Endothelial cell of umbilical vein (primary cell): Measurements from ENCODE around the gene CRYGS. TPM values are rescaled to one million over a fixed set of nuclear protein-coding genes. Genes with fewer than 3 reads are reported as not detected.
"Not testable (repeated sequence)": the region's sequence is repeated elsewhere in the genome, so short reads cannot be mapped to it uniquely, and the experiment has no call there.

Source experiments
- BruUV-seq: library from RNA; stranded (reverse); fragments of 400-500 nt; replicated peaks from 2 replicates; lab custom pipeline; 2021; lab: Mats Ljungman, UMichigan
- CTCF ChIA-PET: fragments of 300-600, 350-600 bp; sonication (Branson Sonifier 250); formaldehyde crosslinking; loops from one replicate; lab custom pipeline; 2021; ENCODE audit warnings: antibody characterized with exemption, inconsistent platforms; lab: Charles Lee
- POLR2A ChIA-PET: fragments of 300-600, 350-600 bp; sonication (Branson Sonifier 250); formaldehyde crosslinking; loops from one replicate; lab custom pipeline; 2021; ENCODE audit warnings: antibody characterized with exemption, inconsistent platforms; lab: Charles Lee
- DNase-seq: peaks from one replicate; pipeline ENCODE4 v3.0.0-alpha.2; 2011; ENCODE audit warnings: low read depth, low spot score
- FAIRE-seq: peaks from 2 replicates; lab custom pipeline; 2011; peaks lifted over from hg19 to GRCh38; lab: Jason Lieb, UNC
- H2AFZ ChIP-seq: 2 replicates; pipeline ENCODE4 v1.6.0; 2012; ENCODE audit warnings: low read depth, low read length, control low read depth, inconsistent platforms
- H3K27ac ChIP-seq: 2 replicates; pipeline ENCODE4 v1.5.1; 2011; ENCODE audit warnings: low read depth, mild to moderate bottlenecking, control low read depth, low read length, moderate library complexity; ENCODE audit not compliant: insufficient read depth
- H3K27me3 ChIP-seq, 2 experiments: 2 replicates each; pipeline versions ENCODE4 v1.6.0 to v1.6.1; 2011; ENCODE audit warnings: low read length in 2 of 2, mixed read lengths in 1 of 2; ENCODE audit not compliant: control insufficient read depth in 2 of 2, insufficient read depth in 2 of 2
- H3K36me3 ChIP-seq, 2 experiments: 2 replicates in 1 of 2; 3 replicates in 1 of 2; pipeline ENCODE4 v1.5.1; 2011; ENCODE audit warnings: low read length in 2 of 2, mild to moderate bottlenecking in 1 of 2, moderate library complexity in 1 of 2; ENCODE audit not compliant: control insufficient read depth in 2 of 2, insufficient read depth in 2 of 2; ENCODE audit errors: extremely low read depth in 1 of 2
- H3K4me1 ChIP-seq: 3 replicates; pipeline ENCODE4 v1.5.1; 2011; ENCODE audit warnings: mild to moderate bottlenecking, low read length; ENCODE audit not compliant: control insufficient read depth, insufficient read depth; ENCODE audit errors: extremely low read depth
- H3K4me2 ChIP-seq: 2 replicates; pipeline ENCODE4 v1.6.1; 2011; ENCODE audit warnings: low read length, control low read depth, mixed read lengths; ENCODE audit not compliant: insufficient read depth
- H3K4me3 ChIP-seq, 3 experiments: fragments of 200-600 bp in 1 of 3; sonication (generic), shearing (Covaris generic) in 1 of 3; replicated peaks in 1 of 3; 2 replicates each; pipeline ENCODE4 v1.5.1; 2011 to 2016; ENCODE audit warnings: control low read depth in 3 of 3, low read length in 3 of 3, mild to moderate bottlenecking in 2 of 3, inconsistent platforms in 1 of 3, low read depth in 1 of 3, moderate library complexity in 1 of 3; ENCODE audit not compliant: insufficient read depth in 1 of 3
- H3K79me2 ChIP-seq: 2 replicates; pipeline ENCODE4 v1.6.0; 2012; ENCODE audit warnings: low read length, inconsistent platforms; ENCODE audit not compliant: control insufficient read depth, insufficient read depth
- H3K9ac ChIP-seq: replicated peaks from 2 replicates; pipeline ENCODE3; 2011; ENCODE audit warnings: low read length, control low read depth; ENCODE audit not compliant: insufficient read depth; ENCODE audit errors: extremely low read depth
- H3K9me1 ChIP-seq: replicated peaks from 3 replicates; pipeline ENCODE4 v1.6.0; 2011; ENCODE audit warnings: mild to moderate bottlenecking, low read length; ENCODE audit not compliant: control insufficient read depth, insufficient read depth; ENCODE audit errors: extremely low read depth
- H3K9me3 ChIP-seq: replicated peaks from 2 replicates; pipeline ENCODE4 v1.5.1; 2012; ENCODE audit warnings: low read length, inconsistent platforms; ENCODE audit not compliant: control insufficient read depth, insufficient read depth
- H4K20me1 ChIP-seq: replicated peaks from 2 replicates; pipeline ENCODE3; 2011; ENCODE audit warnings: mild to moderate bottlenecking, low read length; ENCODE audit not compliant: control insufficient read depth, insufficient read depth; ENCODE audit errors: extremely low read depth
- CTCF ChIP-seq, 2 donors: IDR thresholded peaks; 1 replicate in 1 of 2; 2 replicates in 1 of 2; pipeline ENCODE4 v1.5.1; 2011; ENCODE audit warnings: low read length in 2 of 2, mild to moderate bottlenecking in 2 of 2, moderate library complexity in 2 of 2, control low read depth in 1 of 2, inconsistent platforms in 1 of 2, low read depth in 1 of 2; ENCODE audit not compliant: insufficient read depth in 1 of 2; ENCODE audit errors: extremely low read depth in 1 of 2
- EZH2 ChIP-seq: IDR thresholded peaks from 2 replicates; pipeline ENCODE4 v1.6.1; 2012; ENCODE audit warnings: borderline replicate concordance, low read depth, mild to moderate bottlenecking, moderate library complexity, low read length, inconsistent platforms; ENCODE audit not compliant: severe bottlenecking
- FOS ChIP-seq: IDR thresholded peaks from 2 replicates; pipeline ENCODE4 v1.6.1; 2011; ENCODE audit warnings: mild to moderate bottlenecking, low read length, moderate library complexity, borderline replicate concordance; ENCODE audit not compliant: insufficient read depth
- GATA2 ChIP-seq: IDR thresholded peaks from 2 replicates; pipeline ENCODE4 v1.7.0; 2011; ENCODE audit warnings: low read depth, mild to moderate bottlenecking, moderate library complexity, mixed read lengths, low read length; ENCODE audit not compliant: insufficient read length, insufficient read depth
- JUN ChIP-seq: IDR thresholded peaks from 2 replicates; pipeline ENCODE4 v1.6.1; 2011; ENCODE audit warnings: borderline replicate concordance, low read depth; ENCODE audit not compliant: insufficient read length, insufficient read depth
- MAX ChIP-seq: IDR thresholded peaks from 2 replicates; pipeline ENCODE4 v1.6.1; 2011; ENCODE audit not compliant: insufficient read depth, insufficient read length
- MYC ChIP-seq: IDR thresholded peaks from one replicate; pipeline ENCODE4 v1.6.1; 2011; ENCODE audit warnings: mild to moderate bottlenecking, low read depth, low read length
- POLR2A ChIP-seq: IDR thresholded peaks from 2 replicates; pipeline ENCODE4 v1.6.1; 2012; ENCODE audit warnings: low read depth, mild to moderate bottlenecking, control low read depth, low read length
- POLR2AphosphoS5 ChIP-seq: IDR thresholded peaks from 2 replicates; pipeline ENCODE4 v1.6.1; 2012; ENCODE audit warnings: low read depth, mild to moderate bottlenecking, control low read depth, low read length, moderate library complexity; ENCODE audit not compliant: insufficient read depth
- dilution Hi-C: fragments of 300-500 bp; cut with MboI; formaldehyde crosslinking; loops from one replicate; pipeline ENCODE4 v1.15.0; 2019; ENCODE audit warnings: low sequenced_read_pairs; ENCODE audit not compliant: extremely low pct_ligation_motif_present
- intact Hi-C: fragments of 100-400 bp; cut with micrococcal nuclease; formaldehyde crosslinking; loops from one replicate; pipeline ENCODE4 v1.10.0; 2022
- polyA plus RNA-seq, 4 experiments: library from polyadenylated mRNA; depleted of rRNA in 3 of 4; stranded (reverse) in 3 of 4; unstranded in 1 of 4; fragments of >200 nt; gene quantifications; 2 replicates each; pipeline versions ENCODE4 v1.2.1 to v1.2.3, GENCODE V29; 2011 to 2012; ENCODE audit warnings: missing spikeins in 1 of 4
- total RNA-seq: library from RNA; stranded (reverse); gene quantifications from 2 replicates; pipeline ENCODE4 v1.2.3, GENCODE V29; 2021

CRYGS gene
- total and polyA plus RNA-seq, 2 donors (not counting 3 experiments of a cell fraction or from before 2014, with no cell fraction given), result 5.0 TPM

GRCh38 chr3:186531694-186532093 lies 12.5 kb downstream of the CRYGS start:
- H3K4me3 ChIP-seq, POLR2A ChIA-PET, H4K20me1 ChIP-seq, dilution Hi-C loops, H3K4me1 ChIP-seq, H3K27ac ChIP-seq, H3K9me1 ChIP-seq, H3K9me3 ChIP-seq, H3K36me3 ChIP-seq, intact Hi-C loops, H3K4me2 ChIP-seq, DNase-seq, H3K79me2 ChIP-seq, H2AFZ ChIP-seq, H3K27me3 ChIP-seq, H3K9ac ChIP-seq, FAIRE-seq, BruUV-seq: not testable (repeated sequence)
- CTCF ChIA-PET, result interaction anchor here (1.6 kb wide), 2 partner anchors 10 to 548 kb away, joined by 4 to 10 read pairs; no protein-coding TSS in a partner anchor

GRCh38 chr3:186530415-186530814 lies 13.8 kb downstream of the CRYGS start:
- H3K4me2 ChIP-seq, result no peak overlapping the region
- H3K9me1 ChIP-seq, result no peaks in the 10 kb centered on the region
- TF ChIP-seq FOS, result no peak
- TF ChIP-seq MAX, result no peak
- no peak for TF ChIP-seq EZH2
- no peak for TF ChIP-seq POLR2AphosphoS5
- TF ChIP-seq MYC, result no peak
- TF ChIP-seq JUN, result no peak
- TF ChIP-seq POLR2A, result no peak
- no peak for TF ChIP-seq GATA2
- no peak for TF ChIP-seq CTCF (IDR thresholded peaks at IDR 0.05; ENCODE audit: extremely low read depth in 1 of 2, insufficient read depth in 1 of 2, low read depth in 1 of 2, low read length in 2 of 2)
- POLR2A ChIA-PET, result no interaction called here
- H3K9me3 ChIP-seq, result no peaks in the 10 kb centered on the region
- no peak overlapping the region for H2AFZ ChIP-seq
- CTCF ChIA-PET, result interaction anchor here (0.7 kb wide), 1 partner anchor 468 kb away, joined by 4 read pairs; no protein-coding TSS in a partner anchor
- FAIRE-seq (no peak), DNase-seq (no peak)
- no peaks in the 10 kb centered on the region for H4K20me1 ChIP-seq
- BruUV-seq, result no TSS peak
- H3K79me2 ChIP-seq, result no peaks in the 10 kb centered on the region
- intact Hi-C loops (no loop called here), dilution Hi-C loops (no loop called here)
- no peaks in the 10 kb centered on the region for H3K27me3 ChIP-seq
- no peak overlapping the region for H3K4me3 ChIP-seq
- H3K27ac ChIP-seq, result no peak overlapping the region
- H3K36me3 ChIP-seq, result no peaks in the 10 kb centered on the region
- no peak overlapping the region for H3K9ac ChIP-seq
- no peaks in the 10 kb centered on the region for H3K4me1 ChIP-seq
